HG02571 (cell line): ENCODE data around the gene FIZ1.

ENCODE experiments used
- ATAC-seq: cut with Tn5 transposase; IDR thresholded peaks from one replicate; pipeline ENCODE4 v1.9.1; 2021; ENCODE audit warnings: mild to moderate bottlenecking, moderate library complexity; ENCODE audit not compliant: unreplicated experiment

The FIZ1 gene

GRCh38 chr19:55544014-55544413 lies 55.3 kb downstream of the FIZ1 start:
- ATAC-seq: no peak

- ATAC-seq: no peak
Observed at GRCh38 chr19:55543567-55543966, 55.8 kb downstream of the FIZ1 start.

DNA sequence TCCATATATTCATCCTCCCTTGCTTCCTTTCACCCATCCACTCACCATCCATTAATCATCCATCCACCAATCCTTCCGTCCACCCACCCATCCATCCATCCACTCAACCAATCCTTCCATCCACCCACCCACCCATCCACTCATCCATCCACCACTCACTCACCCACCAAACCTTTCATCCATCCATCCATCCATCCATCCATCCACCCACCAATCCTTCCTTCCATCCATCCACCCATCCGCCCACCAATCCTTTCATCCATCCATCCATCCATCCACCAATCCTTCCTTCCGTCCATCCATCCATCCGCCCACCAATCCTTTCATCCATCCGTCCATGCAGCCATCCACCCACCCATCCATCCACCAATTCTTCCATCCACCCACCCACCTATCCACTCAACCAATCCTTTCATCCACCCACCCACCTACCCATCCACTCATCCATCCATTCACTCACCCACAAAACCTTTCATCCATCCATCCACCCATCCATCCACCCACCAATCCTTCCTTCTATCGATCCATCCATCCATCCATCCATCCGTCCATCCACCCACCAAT lies 56.9 kb downstream of the FIZ1 start:
- no peak for ATAC-seq
